Measurements from ENCODE around the gene MORC2. TPM values are rescaled to one million over a fixed set of nuclear protein-coding genes. Genes with fewer than 3 reads are reported as not detected.

Gene MORC2
- total RNA-seq (2016; rRNA removed; fragmentation: Illumina TruSeq; extraction: Trizol) (18.3 and 28.2 TPM in 2 replicates), polyA plus RNA-seq (2011; rRNA removed) (11.9 and 17.8 TPM in 2 replicates), polyA minus RNA-seq (2011; rRNA and poly(A)+ RNA removed; ENCODE audit: low replicate concordance) (30.7 and 35.6 TPM in 2 replicates), Bru-seq, nascent RNA (percentile 87 among the genes with signal in this experiment), BruChase-seq, experiment 1, labeled RNA remaining after a 6-hour chase (percentile 85 among the genes with signal in this experiment), BruChase-seq, experiment 2, labeled RNA remaining after a 2-hour chase (percentile 88 among the genes with signal in this experiment)
- 3.4 and 4.3 TPM in 2 replicates for total RNA-seq (2016; cell fraction: cytosol; rRNA removed; fragmentation: Illumina TruSeq; extraction: Trizol; ENCODE audit: low read depth)
- 18.9 and 25.4 TPM in 2 replicates for total RNA-seq (2016; cell fraction: insoluble cytoplasmic fraction; rRNA removed; fragmentation: Illumina TruSeq; extraction: Trizol)
- 10.0 and 14.7 TPM in 2 replicates for total RNA-seq (2016; cell fraction: membrane; rRNA removed; fragmentation: Illumina TruSeq; extraction: Trizol)
- total RNA-seq (2016; cell fraction: nucleus; rRNA removed; fragmentation: Illumina TruSeq; extraction: Trizol): 27.6 and 33.4 TPM in 2 replicates
- 6.2 and 6.3 TPM in 2 replicates for polyA plus RNA-seq (2011; cell fraction: cytosol; rRNA removed)
- polyA plus RNA-seq (2011; cell fraction: nucleus; rRNA removed): 24.9 and 45.2 TPM in 2 replicates
- 25.4 and 32.4 TPM in 2 replicates for polyA plus RNA-seq (2012)
- 1.6 and 2.2 TPM in 2 replicates for polyA plus RNA-seq (2016; cell fraction: cytosol; fragmentation: Illumina TruSeq; extraction: Trizol; ENCODE audit: low read depth)
- 25.6 and 32.0 TPM in 2 replicates for polyA plus RNA-seq (2016; cell fraction: insoluble cytoplasmic fraction; fragmentation: Illumina TruSeq; extraction: Trizol; ENCODE audit: low read depth)
- 5.2 and 5.5 TPM in 2 replicates for polyA plus RNA-seq (2016; cell fraction: membrane; fragmentation: Illumina TruSeq; extraction: Trizol; ENCODE audit: low read depth)
- 67.7 and 78.0 TPM in 2 replicates for polyA plus RNA-seq (2016; cell fraction: nucleus; fragmentation: Illumina TruSeq; extraction: Trizol; ENCODE audit: insufficient read depth, low read depth)
- polyA minus RNA-seq (2011; cell fraction: cytosol; rRNA and poly(A)+ RNA removed): 18.7 and 21.0 TPM in 2 replicates
- polyA minus RNA-seq (2011; cell fraction: nucleus; rRNA and poly(A)+ RNA removed): 26.3 and 32.9 TPM in 2 replicates
- long read RNA-seq, experiment 1, partial matches to known transcripts: 3 of 15 reads
- long read RNA-seq, experiment 1, other reads (novel, unspliced or antisense): 12 of 15 reads
- long read RNA-seq, experiment 2, full-length matches to known transcripts: 5 of 55 reads
- long read RNA-seq, experiment 2, partial matches to known transcripts: 28 of 55 reads
- long read RNA-seq, experiment 2, other reads (novel, unspliced or antisense): 22 of 55 reads

DNA sequence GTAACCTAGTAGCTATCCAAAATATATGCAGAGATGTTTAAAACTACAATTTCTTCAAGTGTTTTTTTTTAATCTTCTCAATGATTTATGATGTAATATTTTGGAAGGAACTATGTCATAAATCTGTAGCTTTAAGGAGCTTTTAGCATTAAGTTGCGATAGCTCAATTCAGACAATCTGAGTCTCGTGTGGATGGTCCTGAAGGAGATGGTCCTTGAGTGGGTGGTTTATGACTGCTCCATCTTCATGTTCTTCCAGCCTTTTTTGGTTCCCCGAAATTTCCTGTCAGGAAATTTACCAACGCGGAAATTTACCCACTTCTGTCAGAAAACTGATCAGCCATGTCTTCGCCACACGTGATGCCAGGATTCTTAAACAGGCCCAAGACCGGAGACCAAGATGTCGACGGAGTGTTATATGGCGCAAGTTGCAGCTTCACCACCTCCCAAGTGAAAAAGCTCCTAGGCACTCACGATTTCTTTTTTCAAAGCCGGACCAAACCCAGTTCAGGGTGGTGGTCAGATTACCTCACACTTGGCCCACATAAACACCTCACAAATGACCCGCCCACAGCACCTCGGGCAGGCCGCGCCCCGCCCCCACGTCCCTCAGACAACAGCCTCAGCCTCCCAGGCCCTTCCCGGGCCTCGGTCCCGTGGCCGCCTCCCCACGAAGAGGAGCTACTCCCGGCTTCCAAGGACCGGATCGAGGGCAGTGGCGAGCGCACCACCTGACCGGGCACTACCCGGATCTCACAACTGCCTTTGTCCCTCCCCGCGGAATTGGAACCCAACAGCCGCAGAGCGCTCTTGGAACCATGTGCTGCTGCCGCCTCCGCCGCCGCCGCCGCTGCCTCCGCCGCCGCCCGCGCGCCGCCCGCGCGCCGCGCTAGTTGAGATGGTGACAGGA is at the start of gene MORC2:
Gene MORC2, minus strand, starts transcription at position 760 of the 909 bp plus-strand sequence. CDS start 885 bp downstream, outside the sequence.
- FAIRE-seq (no peak), ATAC-seq (peak; percentile 60), DNase-seq (ENCODE audit: low spot score) (peak; percentile 58)
- no peaks in the 10 kb centered on the region; a peak in 1 of 5 replicates for H3K27me3 ChIP-seq (ENCODE audit: control insufficient read depth in 1 of 2, insufficient read depth in 2 of 2, low read length in 2 of 2)
- H3K36me3 ChIP-seq (replicated peaks in 1 of 2; ENCODE audit: control insufficient read depth in 1 of 2, insufficient read depth in 2 of 2, low read length in 2 of 2): peaks cover 1 to 21% of the 10 kb centered on the region in 2 experiments; a peak in 3 of 5 replicates
- H3K9me3 ChIP-seq (ENCODE audit: low read length): no peaks in the 10 kb centered on the region
- H4K20me1 ChIP-seq (ENCODE audit: insufficient read depth, low read length): peaks cover 23% of the 10 kb centered on the region
- H3K4me3 ChIP-seq (replicated peaks in 1 of 3; ENCODE audit: insufficient read depth in 1 of 3, low read depth in 2 of 3, low read length in 3 of 3): peak within 1 kb of the TSS; percentile 80 to 89 (median 88)
- BruUV-seq (replicated peaks): TSS peak; percentile 56
- peaks cover 77% of the 10 kb centered on the region for H3K4me1 ChIP-seq (ENCODE audit: insufficient read depth, low read length)
- H2AFZ ChIP-seq (ENCODE audit: low read length): no peak within 1 kb of the TSS
- H3K4me2 ChIP-seq (ENCODE audit: low read depth, low read length): peak within 1 kb of the TSS; percentile 96
- peak within 1 kb of the TSS; percentile 84 for H3K27ac ChIP-seq (ENCODE audit: extremely low read length, insufficient read depth, low read length)
- intact Hi-C loops (cut with micrococcal nuclease; ENCODE audit: unreplicated experiment) (loop anchor here (5.0 kb wide), 2 partner anchors 89 to 114 kb away; partner anchors contain the start of gene SMTN), in situ Hi-C loops (cut with HindIII; ENCODE audit: extremely low pct_ligation_motif_present, low pct_unique_long_range_greater_than_20kb) (loop anchor here (5.0 to 10.0 kb wide), 2 partner anchors 114 to 177 kb away; partner anchors contain the start of genes PLA2G3 and SMTN)
- H3K79me2 ChIP-seq (ENCODE audit: insufficient read depth, low read length): peaks cover 86% of the 10 kb centered on the region
- WGBS (ENCODE audit: low lambda C conversion rate): 29% methylated on average over 21 of the region's 53 CpGs
- POLR2A ChIA-PET: interaction anchor here (0.6 to 7.6 kb wide), 28 partner anchors 10 to 1575 kb away, joined by 3 to 113 read pairs (median 4); partner anchors contain the start of genes DUSP18, PATZ1, PES1 and RNF185
- CTCF ChIA-PET (ENCODE audit: low intra/inter-chr PET ratio, low total read pairs): no interaction called here
- peak within 1 kb of the TSS; percentile 84 for H3K9ac ChIP-seq (ENCODE audit: insufficient read depth, low read depth, low read length)
- TF ChIP-seq SNAPC2 (CRISPR knock-in tag; IDR thresholded peaks at IDR 0.05) (0 out of 2 replicates have a peak, but pooled peaks have one; percentile 39), ZNF207 (IDR thresholded peaks at IDR 0.05; ENCODE audit: borderline replicate concordance) (no peak), ZNF883 (CRISPR knock-in tag; IDR thresholded peaks at IDR 0.05; ENCODE audit: not compliant biosample characterization) (no peak), ZNF782 (CRISPR knock-in tag; IDR thresholded peaks at IDR 0.05; ENCODE audit: borderline replicate concordance) (no peak), ZNF430 (CRISPR knock-in tag; IDR thresholded peaks at IDR 0.05) (no peak), ZNF225 (CRISPR knock-in tag; IDR thresholded peaks at IDR 0.05) (peak; percentile 42), MXI1 (IDR thresholded peaks at IDR 0.05; ENCODE audit: borderline replicate concordance, low read depth, low read length) (peak; percentile 51; the same call in 2 of the 3 replicates), ZNF224 (CRISPR knock-in tag; IDR thresholded peaks at IDR 0.05) (0 out of 2 replicates have a peak, but pooled peaks have one; percentile 39), TSC22D2 (CRISPR knock-in tag; IDR thresholded peaks at IDR 0.05; ENCODE audit: borderline replicate concordance) (no peak)
- TF ChIP-seq, protein P1, sequence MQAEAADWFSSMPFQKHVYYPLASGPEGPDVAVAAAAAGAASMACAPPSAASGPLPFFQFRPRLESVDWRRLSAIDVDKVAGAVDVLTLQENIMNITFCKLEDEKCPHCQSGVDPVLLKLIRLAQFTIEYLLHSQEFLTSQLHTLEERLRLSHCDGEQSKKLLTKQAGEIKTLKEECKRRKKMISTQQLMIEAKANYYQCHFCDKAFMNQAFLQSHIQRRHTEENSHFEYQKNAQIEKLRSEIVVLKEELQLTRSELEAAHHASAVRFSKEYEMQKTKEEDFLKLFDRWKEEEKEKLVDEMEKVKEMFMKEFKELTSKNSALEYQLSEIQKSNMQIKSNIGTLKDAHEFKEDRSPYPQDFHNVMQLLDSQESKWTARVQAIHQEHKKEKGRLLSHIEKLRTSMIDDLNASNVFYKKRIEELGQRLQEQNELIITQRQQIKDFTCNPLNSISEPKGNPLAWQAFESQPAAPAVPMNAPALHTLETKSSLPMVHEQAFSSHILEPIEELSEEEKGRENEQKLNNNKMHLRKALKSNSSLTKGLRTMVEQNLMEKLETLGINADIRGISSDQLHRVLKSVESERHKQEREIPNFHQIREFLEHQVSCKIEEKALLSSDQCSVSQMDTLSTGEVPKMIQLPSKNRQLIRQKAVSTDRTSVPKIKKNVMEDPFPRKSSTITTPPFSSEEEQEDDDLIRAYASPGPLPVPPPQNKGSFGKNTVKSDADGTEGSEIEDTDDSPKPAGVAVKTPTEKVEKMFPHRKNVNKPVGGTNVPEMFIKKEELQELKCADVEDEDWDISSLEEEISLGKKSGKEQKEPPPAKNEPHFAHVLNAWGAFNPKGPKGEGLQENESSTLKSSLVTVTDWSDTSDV (CRISPR knock-in tag; IDR thresholded peaks at IDR 0.05): no peak; the same call in 1 of the 2 replicates
- TF ChIP-seq, protein P2, sequence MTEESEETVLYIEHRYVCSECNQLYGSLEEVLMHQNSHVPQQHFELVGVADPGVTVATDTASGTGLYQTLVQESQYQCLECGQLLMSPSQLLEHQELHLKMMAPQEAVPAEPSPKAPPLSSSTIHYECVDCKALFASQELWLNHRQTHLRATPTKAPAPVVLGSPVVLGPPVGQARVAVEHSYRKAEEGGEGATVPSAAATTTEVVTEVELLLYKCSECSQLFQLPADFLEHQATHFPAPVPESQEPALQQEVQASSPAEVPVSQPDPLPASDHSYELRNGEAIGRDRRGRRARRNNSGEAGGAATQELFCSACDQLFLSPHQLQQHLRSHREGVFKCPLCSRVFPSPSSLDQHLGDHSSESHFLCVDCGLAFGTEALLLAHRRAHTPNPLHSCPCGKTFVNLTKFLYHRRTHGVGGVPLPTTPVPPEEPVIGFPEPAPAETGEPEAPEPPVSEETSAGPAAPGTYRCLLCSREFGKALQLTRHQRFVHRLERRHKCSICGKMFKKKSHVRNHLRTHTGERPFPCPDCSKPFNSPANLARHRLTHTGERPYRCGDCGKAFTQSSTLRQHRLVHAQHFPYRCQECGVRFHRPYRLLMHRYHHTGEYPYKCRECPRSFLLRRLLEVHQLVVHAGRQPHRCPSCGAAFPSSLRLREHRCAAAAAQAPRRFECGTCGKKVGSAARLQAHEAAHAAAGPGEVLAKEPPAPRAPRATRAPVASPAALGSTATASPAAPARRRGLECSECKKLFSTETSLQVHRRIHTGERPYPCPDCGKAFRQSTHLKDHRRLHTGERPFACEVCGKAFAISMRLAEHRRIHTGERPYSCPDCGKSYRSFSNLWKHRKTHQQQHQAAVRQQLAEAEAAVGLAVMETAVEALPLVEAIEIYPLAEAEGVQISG (CRISPR knock-in tag; IDR thresholded peaks at IDR 0.05): 0 out of 2 replicates have a peak, but pooled peaks have one; percentile 25

Measured in HepG2 (cell line).